HG03558 (cell line): Measurements from ENCODE around the gene SF3B6.
A peak's percentile ranks its signal among the peaks of the same experiment; 100 is the strongest.
"Not testable (repeated sequence)": the region's sequence is repeated elsewhere in the genome, so short reads cannot be mapped to it uniquely, and the experiment has no call there.

Experiments used
- ATAC-seq: cut with Tn5 transposase; IDR thresholded peaks from one replicate; pipeline ENCODE4 v1.9.1; 2021; ENCODE audit warnings: moderate number of reproducible peaks; ENCODE audit not compliant: unreplicated experiment; ENCODE audit errors: extremely low read depth

SF3B6 gene

GRCh38 chr2:24095171-24095677 is 19.1 kb upstream of the SF3B6 start:
- ATAC-seq = not testable (repeated sequence)

- ATAC-seq = not testable (repeated sequence)
These were observed 17.1 kb upstream of the SF3B6 start for GRCh38 chr2:24093270-24093669.

GRCh38 chr2:24088821-24089359 is 12.8 kb upstream of the SF3B6 start:
- no peak for ATAC-seq

GRCh38 chr2:24087032-24087431 is 10.9 kb upstream of the SF3B6 start:
- ATAC-seq = no peak

- ATAC-seq = no peak
These were observed 10.1 kb upstream of the SF3B6 start for GRCh38 chr2:24086241-24086640.

- no peak for ATAC-seq
These were observed 9.0 kb upstream of the SF3B6 start for GRCh38 chr2:24085200-24085489.

GRCh38 chr2:24084386-24085199 is 8.5 kb upstream of the SF3B6 start, which contains the start of gene TP53I3:
TP53I3 (minus strand) TSS chr2:24084834; CDS start chr2:24084326, 508 bp downstream.
- ATAC-seq = peak; percentile 42

- peak; percentile 57 for ATAC-seq
These were observed 7.7 kb upstream of the SF3B6 start for GRCh38 chr2:24083567-24084385.

GRCh38 chr2:24082787-24083566 is 6.9 kb upstream of the SF3B6 start:
- no peak for ATAC-seq

- no peak for ATAC-seq
These were observed 4.6 kb upstream of the SF3B6 start for GRCh38 chr2:24080701-24081100.

- no peak for ATAC-seq
These were observed 1.8 kb upstream of the SF3B6 start for GRCh38 chr2:24077879-24078278.

GRCh38 chr2:24077535-24077877 is 1.4 kb upstream of the SF3B6 start:
- ATAC-seq = no peak

GRCh38 chr2:24076849-24077534 is 866 bp upstream of the SF3B6 start:
- no peak for ATAC-seq

- ATAC-seq = no peak
These were observed 867 bp downstream of the SF3B6 start for GRCh38 chr2:24075259-24075658.

GRCh38 chr2:24073816-24074215 is 2.3 kb downstream of the SF3B6 start:
- ATAC-seq = no peak

- no peak for ATAC-seq
These were observed 3.9 kb downstream of the SF3B6 start for GRCh38 chr2:24072259-24072658.

- no peak for ATAC-seq
These were observed 10.8 kb downstream of the SF3B6 start for GRCh38 chr2:24065341-24065740.

GRCh38 chr2:24058564-24059271 is 17.4 kb downstream of the SF3B6 start:
- no peak for ATAC-seq

GRCh38 chr2:24055750-24056149 is 20.4 kb downstream of the SF3B6 start:
- no peak for ATAC-seq
